HepG2 (cell line): Measurements from ENCODE around the gene ALDH1A1. TPM values are rescaled to one million over a fixed set of nuclear protein-coding genes. Genes with fewer than 3 reads are reported as not detected.

Source experiments
- ATAC-seq: fragments of 200-7000 bp; cut with Tn5 transposase; 3 replicates; pipeline ENCODE4 v1.9.1; 2020; ENCODE audit warnings: mild to moderate bottlenecking, moderate library complexity
- BruUV-seq: library from RNA; stranded (reverse); fragments of 400-500 nt; replicated peaks from 2 replicates; lab custom pipeline; 2021; lab: Mats Ljungman, UMichigan
- CTCF ChIA-PET: fragments of 300-600 bp; formaldehyde crosslinking; extraction: SDS; loops from one replicate; lab custom pipeline; 2021; ENCODE audit warnings: low total read pairs, inconsistent platforms, low intra/inter-chr PET ratio; lab: Yijun Ruan, JAX
- POLR2A ChIA-PET: fragments of 350-600 bp; sonication (Branson Sonifier 250); formaldehyde crosslinking; loops from one replicate; lab custom pipeline; 2020; ENCODE audit warnings: antibody characterized with exemption, inconsistent platforms; lab: Yijun Ruan, JAX
- DNase-seq: peaks from one replicate; pipeline ENCODE4 v3.0.0-alpha.2; 2015; ENCODE audit warnings: low spot score
- FAIRE-seq: peaks from 3 replicates; lab custom pipeline; 2011; peaks lifted over from hg19 to GRCh38; lab: Jason Lieb, UNC
- H2AFZ ChIP-seq: one replicate; pipeline ENCODE4 v1.6.1; 2011; ENCODE audit warnings: low read length, inconsistent platforms
- H3K27ac ChIP-seq: fragments of 300-600 bp; 3 replicates; pipeline ENCODE4 v1.8.0; 2011; ENCODE audit warnings: mixed run types, mild to moderate bottlenecking, mixed read lengths, low read length, inconsistent platforms; ENCODE audit not compliant: insufficient read depth; ENCODE audit errors: extremely low read length
- H3K27me3 ChIP-seq, 2 experiments: fragments of 200-600 bp in 1 of 2; 2 replicates in 1 of 2; 3 replicates in 1 of 2; pipeline versions ENCODE4 v1.6.0 to v1.8.0; 2011; ENCODE audit warnings: low read length in 2 of 2, mild to moderate bottlenecking in 2 of 2, moderate library complexity in 2 of 2, inconsistent platforms in 1 of 2; ENCODE audit not compliant: insufficient read depth in 2 of 2, control insufficient read depth in 1 of 2
- H3K36me3 ChIP-seq, 2 experiments: fragments of 200-600 bp in 1 of 2; replicated peaks in 1 of 2; 2 replicates in 1 of 2; 3 replicates in 1 of 2; pipeline versions ENCODE4 v1.5.1 to v1.8.0; 2011; ENCODE audit warnings: low read length in 2 of 2, inconsistent platforms in 1 of 2; ENCODE audit not compliant: insufficient read depth in 2 of 2, control insufficient read depth in 1 of 2
- H3K4me1 ChIP-seq: 2 replicates; pipeline ENCODE4 v1.5.1; 2012; ENCODE audit warnings: low read length, inconsistent platforms; ENCODE audit not compliant: insufficient read depth
- H3K4me2 ChIP-seq: 2 replicates; pipeline ENCODE4 v1.6.0; 2011; ENCODE audit warnings: low read depth, low read length, inconsistent platforms
- H3K4me3 ChIP-seq, 3 experiments: fragments of 200-600 bp in 1 of 3; sonication (generic), shearing (Covaris generic) in 1 of 3; replicated peaks in 1 of 3; 2 replicates each; pipeline ENCODE4 v1.5.1; 2011 to 2016; ENCODE audit warnings: low read length in 3 of 3, inconsistent platforms in 2 of 3, low read depth in 2 of 3, mild to moderate bottlenecking in 2 of 3, control low read depth in 1 of 3, mixed read lengths in 1 of 3; ENCODE audit not compliant: insufficient read depth in 1 of 3
- H3K79me2 ChIP-seq: one replicate; pipeline ENCODE4 v1.6.1; 2011; ENCODE audit warnings: low read length, inconsistent platforms; ENCODE audit not compliant: insufficient read depth
- H3K9ac ChIP-seq: 2 replicates; pipeline ENCODE4 v1.6.0; 2011; ENCODE audit warnings: mild to moderate bottlenecking, low read depth, low read length, inconsistent platforms; ENCODE audit not compliant: insufficient read depth
- H3K9me3 ChIP-seq: 2 replicates; pipeline ENCODE4 v1.5.1; 2012; ENCODE audit warnings: mild to moderate bottlenecking, low read length
- H4K20me1 ChIP-seq: 2 replicates; pipeline ENCODE4 v1.6.0; 2011; ENCODE audit warnings: inconsistent platforms, mild to moderate bottlenecking, low read length, moderate library complexity; ENCODE audit not compliant: insufficient read depth
- AGO1 ChIP-seq: fragments of 200-400 bp; formaldehyde crosslinking; IDR thresholded peaks from 2 replicates; pipeline ENCODE4 v1.6.1; 2017; ENCODE audit warnings: mild to moderate bottlenecking, low read depth, low read length, moderate library complexity; ENCODE audit not compliant: poor library complexity, severe bottlenecking
- CAMTA2 ChIP-seq: sonication (generic); formaldehyde crosslinking; IDR thresholded peaks from 2 replicates; pipeline ENCODE4 v1.4.0; 2020; ENCODE audit warnings: mild to moderate bottlenecking, missing genetic modification reagents, borderline replicate concordance
- CENPX ChIP-seq: sonication (generic); formaldehyde crosslinking; IDR thresholded peaks from 2 replicates; pipeline ENCODE4 v1.9.0; 2021; ENCODE audit warnings: mild to moderate bottlenecking, missing genetic modification reagents, moderate library complexity
- DR1 ChIP-seq: sonication (generic); formaldehyde crosslinking; IDR thresholded peaks from 2 replicates; pipeline ENCODE4 v1.8.0; 2021; ENCODE audit warnings: mild to moderate bottlenecking, missing genetic modification reagents, inconsistent platforms
- E2F2 ChIP-seq: sonication (generic); formaldehyde crosslinking; IDR thresholded peaks from 2 replicates; pipeline ENCODE4 v1.4.0; 2020; ENCODE audit warnings: missing genetic modification reagents, borderline replicate concordance
- GPN1 ChIP-seq: sonication (generic); formaldehyde crosslinking; IDR thresholded peaks from 2 replicates; pipeline ENCODE4 v1.5.1; 2020; ENCODE audit warnings: missing genetic modification reagents, borderline replicate concordance
- HDAC1 ChIP-seq: sonication (generic); formaldehyde crosslinking; IDR thresholded peaks from 2 replicates; pipeline ENCODE4 v1.5.1; 2020; ENCODE audit warnings: mild to moderate bottlenecking, missing genetic modification reagents
- HMGA1 ChIP-seq: sonication (generic); formaldehyde crosslinking; conservative IDR thresholded peaks from 2 replicates; pipeline ENCODE4 v1.4.0; 2020; ENCODE audit warnings: missing genetic modification reagents
- HOMEZ ChIP-seq: IDR thresholded peaks from 2 replicates; pipeline ENCODE4 v1.6.1; 2016; ENCODE audit warnings: low read depth
- KDM5B ChIP-seq: sonication (generic); formaldehyde crosslinking; IDR thresholded peaks from 2 replicates; pipeline ENCODE4 v1.4.0; 2020; ENCODE audit warnings: missing genetic modification reagents, mild to moderate bottlenecking, borderline replicate concordance
- NFIB ChIP-seq: sonication (generic); formaldehyde crosslinking; IDR thresholded peaks from 2 replicates; pipeline ENCODE4 v1.9.0; 2021; ENCODE audit warnings: missing genetic modification reagents, mild to moderate bottlenecking, borderline replicate concordance
- PHB2 ChIP-seq: fragments of 450-650 bp; IDR thresholded peaks from 2 replicates; pipeline ENCODE4 v1.6.1; 2018; ENCODE audit not compliant: partially characterized antibody
- PRDM4 ChIP-seq: sonication (generic); formaldehyde crosslinking; IDR thresholded peaks from 2 replicates; pipeline ENCODE4 v1.9.0; 2021; ENCODE audit warnings: missing genetic modification reagents, borderline replicate concordance
- RCOR2 ChIP-seq: IDR thresholded peaks from 2 replicates; pipeline ENCODE4 v1.6.1; 2016; ENCODE audit warnings: missing biosample characterization, missing genetic modification reagents
- RFX5 ChIP-seq: IDR thresholded peaks from 2 replicates; pipeline ENCODE4 v1.6.1; 2011; ENCODE audit warnings: low read depth, low read length, improper control_type of control experiment
- RFXANK ChIP-seq: IDR thresholded peaks from 2 replicates; pipeline ENCODE4 v1.6.1; 2016
- SP5 ChIP-seq: IDR thresholded peaks from 2 replicates; pipeline ENCODE4 v1.6.1; 2016; ENCODE audit warnings: low read depth, borderline replicate concordance
- SSRP1 ChIP-seq: IDR thresholded peaks from 2 replicates; pipeline ENCODE4 v1.6.1; 2016; ENCODE audit warnings: control low read depth
- SYNCRIP ChIP-seq: fragments of 200-400 bp; formaldehyde crosslinking; IDR thresholded peaks from 2 replicates; pipeline ENCODE4 v1.6.1; 2018; ENCODE audit warnings: mild to moderate bottlenecking, low read depth, low read length; ENCODE audit not compliant: insufficient read depth
- YEATS2 ChIP-seq: sonication (generic); formaldehyde crosslinking; IDR thresholded peaks from 2 replicates; pipeline ENCODE4 v1.4.0; 2020; ENCODE audit warnings: missing genetic modification reagents, borderline replicate concordance
- ZNF766 ChIP-seq: sonication (generic); formaldehyde crosslinking; IDR thresholded peaks from 2 replicates; pipeline ENCODE4 v1.5.0; 2020; ENCODE audit warnings: missing genetic modification reagents, borderline replicate concordance
- ZSCAN25 ChIP-seq: sonication (generic); formaldehyde crosslinking; IDR thresholded peaks from 2 replicates; pipeline ENCODE4 v1.8.0; 2022; ENCODE audit warnings: mild to moderate bottlenecking, missing genetic modification reagents
- WGBS: methylation state at CpG from one replicate; pipeline ENCODE4 v1.1.6; 2017; ENCODE audit warnings: low lambda C conversion rate; 5-methylcytosine and 5-hydroxymethylcytosine counted together
- in situ Hi-C: cut with HindIII; loops from 2 replicates; pipeline ENCODE4 v1.10.0; 2017; ENCODE audit warnings: low pct_unique_long_range_greater_than_20kb; ENCODE audit not compliant: extremely low pct_ligation_motif_present
- intact Hi-C: fragments of 100-400 bp; cut with micrococcal nuclease; formaldehyde crosslinking; loops from one replicate; pipeline ENCODE4 v1.10.0; 2022; ENCODE audit not compliant: unreplicated experiment
- polyA plus RNA-seq, 8 experiments: library from polyadenylated mRNA; depleted of rRNA in 3 of 8; stranded (reverse) in 7 of 8; unstranded in 1 of 8; fragments of >200 nt; fragmentation: Illumina TruSeq in 4 of 8; extraction: Trizol in 4 of 8; gene quantifications; 2 replicates each; pipeline versions ENCODE4 v1.2.1 to v1.2.3, GENCODE V29; 2011 to 2016; ENCODE audit warnings: low read depth in 4 of 8, missing spikeins in 1 of 8, mixed read lengths in 1 of 8; ENCODE audit not compliant: insufficient read depth in 1 of 8
- total RNA-seq, 5 experiments: library from RNA; depleted of rRNA; stranded (reverse); fragments of >200 nt; fragmentation: Illumina TruSeq; extraction: Trizol; gene quantifications; 2 replicates each; pipeline ENCODE4 v1.2.3, GENCODE V29; 2016; ENCODE audit warnings: low read depth in 1 of 5

Gene ALDH1A1
- total and polyA plus RNA-seq, 2 of the 13 experiments (the other 11 are each of a cell fraction or from before 2014, with no cell fraction given), result 88.2 to 439 TPM

- TF ChIP-seq YEATS2 (CRISPR knock-in tag) (no peak), SSRP1 (CRISPR knock-in tag) (no peak), PRDM4 (CRISPR knock-in tag) (no peak), NFIB (no peak), HDAC1 (CRISPR knock-in tag) (no peak), HMGA1 (CRISPR knock-in tag) (no peak), SYNCRIP (no peak), CENPX (CRISPR knock-in tag) (no peak), RFXANK (CRISPR knock-in tag) (no peak), AGO1 (no peak)
Observed at GRCh38 chr9:72888067-72888466, 64.8 kb downstream of the ALDH1A1 start (continued).

- no peaks in the 10 kb centered on the region for H3K4me1 ChIP-seq
- in situ Hi-C loops (no loop called here), intact Hi-C loops (no loop called here)
- no peak overlapping the region for H3K27ac ChIP-seq
- no peak overlapping the region for H3K4me2 ChIP-seq
- no peak for ATAC-seq
- no peak for FAIRE-seq
- DNase-seq, result no peak
- no peaks in the 10 kb centered on the region for H3K79me2 ChIP-seq
- no peaks in the 10 kb centered on the region for H4K20me1 ChIP-seq
- POLR2A ChIA-PET, result no interaction called here
- no TSS peak for BruUV-seq
- 0 out of 5 replicates have a peak, but pooled peaks cover 0 to 5% of the 10 kb centered on the region in 2 experiments for H3K36me3 ChIP-seq
- CTCF ChIA-PET, result no interaction called here
- no peak overlapping the region for H3K9ac ChIP-seq
- no peaks in the 10 kb centered on the region for H3K9me3 ChIP-seq
- no CpG with 5 or more reads among the region's 1 CpG for WGBS
- H3K4me3 ChIP-seq, result no peak overlapping the region
- H2AFZ ChIP-seq, result no peak overlapping the region
- H3K27me3 ChIP-seq, result no peaks in the 10 kb centered on the region
- TF ChIP-seq E2F2 (CRISPR knock-in tag), result no peak
- no peak for TF ChIP-seq GPN1 (CRISPR knock-in tag)
- no peak for TF ChIP-seq DR1
- no peak for TF ChIP-seq RFX5
- TF ChIP-seq ZSCAN25, result no peak
- TF ChIP-seq PHB2, result no peak
- TF ChIP-seq CAMTA2, result no peak
- TF ChIP-seq RCOR2 (CRISPR knock-in tag), result no peak
- TF ChIP-seq HOMEZ (CRISPR knock-in tag), result no peak
- TF ChIP-seq KDM5B, result no peak
- TF ChIP-seq SP5 (CRISPR knock-in tag), result no peak
- TF ChIP-seq ZNF766 (CRISPR knock-in tag), result no peak
Observed at GRCh38 chr9:72886386-72886785, 66.5 kb downstream of the ALDH1A1 start.
